ENCODE data around the gene SCLT1. TPM values are rescaled to one million over a fixed set of nuclear protein-coding genes. Genes with fewer than 3 reads are reported as not detected.

SCLT1 gene
- total RNA-seq, 4 donors from 2014 or later = 6.7 to 19.1 (median 13.5) TPM

DNA sequence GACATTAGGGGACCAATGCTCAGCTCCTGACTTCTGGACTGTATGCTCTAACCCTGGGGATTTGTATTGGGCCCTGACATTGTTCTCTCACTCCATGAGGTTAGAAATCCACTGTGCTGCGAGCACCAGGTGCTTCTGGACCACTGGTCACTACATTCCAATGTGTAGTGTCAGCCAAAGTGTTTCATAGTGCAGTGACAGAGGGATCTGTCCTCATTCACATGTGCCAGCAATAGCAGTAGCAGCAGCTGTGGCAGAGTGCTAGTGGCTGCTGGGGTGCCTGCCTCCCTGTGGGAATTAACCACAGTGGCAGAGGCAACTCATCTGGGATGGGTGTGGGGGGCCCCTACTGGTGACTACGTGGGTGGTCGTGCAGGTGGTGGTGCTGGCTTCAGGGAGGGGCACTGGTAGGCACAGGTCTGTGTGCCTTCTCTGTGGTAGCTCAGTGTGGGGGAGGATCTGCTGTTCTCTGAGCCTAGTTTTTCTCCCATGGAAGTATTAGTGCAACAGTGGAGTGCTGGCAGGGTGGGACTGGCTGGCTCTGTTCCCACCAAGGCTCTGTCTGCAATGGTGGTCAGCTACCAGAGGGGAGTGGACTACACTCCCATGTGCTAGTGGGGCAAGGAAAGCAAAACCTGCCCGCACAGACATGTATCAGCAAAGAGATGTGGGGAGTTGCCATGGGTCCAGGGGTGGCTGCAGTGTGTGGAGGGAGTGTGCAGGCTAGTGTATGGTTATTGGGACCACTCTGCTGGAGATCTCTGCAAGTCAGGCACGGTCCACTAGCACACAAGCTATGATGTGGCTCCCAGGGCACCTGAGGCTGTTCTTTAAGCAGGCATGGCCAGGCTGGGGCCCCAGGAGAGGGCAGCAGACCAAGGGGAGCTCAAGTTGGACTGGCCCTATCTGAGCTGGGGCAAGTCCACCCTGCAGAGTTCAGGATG is 78.5 kb downstream of the SCLT1 start:
- H3K4me3 ChIP-seq = no peak overlapping the region
- H3K36me3 ChIP-seq = peaks cover 0 to 20% (median 0%) of the 10 kb centered on the region in 3 donors
- H3K9me3 ChIP-seq = peaks cover 0 to 46% (median 18%) of the 10 kb centered on the region in 3 donors
- no peak overlapping the region for H3K27ac ChIP-seq
- H3K4me1 ChIP-seq = no peaks in the 10 kb centered on the region
- H3K27me3 ChIP-seq = no peaks in the 10 kb centered on the region
- 100% methylated on average over 1 to 3 of the region's 5 CpGs for WGBS, 2 donors
- intact Hi-C loops (cut with DNase I) = no loop called here
- no peak for DNase-seq
- TF ChIP-seq POLR2A (IDR thresholded peaks at IDR 0.05) = no peak
- TF ChIP-seq, protein P1, sequence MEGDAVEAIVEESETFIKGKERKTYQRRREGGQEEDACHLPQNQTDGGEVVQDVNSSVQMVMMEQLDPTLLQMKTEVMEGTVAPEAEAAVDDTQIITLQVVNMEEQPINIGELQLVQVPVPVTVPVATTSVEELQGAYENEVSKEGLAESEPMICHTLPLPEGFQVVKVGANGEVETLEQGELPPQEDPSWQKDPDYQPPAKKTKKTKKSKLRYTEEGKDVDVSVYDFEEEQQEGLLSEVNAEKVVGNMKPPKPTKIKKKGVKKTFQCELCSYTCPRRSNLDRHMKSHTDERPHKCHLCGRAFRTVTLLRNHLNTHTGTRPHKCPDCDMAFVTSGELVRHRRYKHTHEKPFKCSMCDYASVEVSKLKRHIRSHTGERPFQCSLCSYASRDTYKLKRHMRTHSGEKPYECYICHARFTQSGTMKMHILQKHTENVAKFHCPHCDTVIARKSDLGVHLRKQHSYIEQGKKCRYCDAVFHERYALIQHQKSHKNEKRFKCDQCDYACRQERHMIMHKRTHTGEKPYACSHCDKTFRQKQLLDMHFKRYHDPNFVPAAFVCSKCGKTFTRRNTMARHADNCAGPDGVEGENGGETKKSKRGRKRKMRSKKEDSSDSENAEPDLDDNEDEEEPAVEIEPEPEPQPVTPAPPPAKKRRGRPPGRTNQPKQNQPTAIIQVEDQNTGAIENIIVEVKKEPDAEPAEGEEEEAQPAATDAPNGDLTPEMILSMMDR (IDR thresholded peaks at IDR 0.05) = no peak

DNA sequence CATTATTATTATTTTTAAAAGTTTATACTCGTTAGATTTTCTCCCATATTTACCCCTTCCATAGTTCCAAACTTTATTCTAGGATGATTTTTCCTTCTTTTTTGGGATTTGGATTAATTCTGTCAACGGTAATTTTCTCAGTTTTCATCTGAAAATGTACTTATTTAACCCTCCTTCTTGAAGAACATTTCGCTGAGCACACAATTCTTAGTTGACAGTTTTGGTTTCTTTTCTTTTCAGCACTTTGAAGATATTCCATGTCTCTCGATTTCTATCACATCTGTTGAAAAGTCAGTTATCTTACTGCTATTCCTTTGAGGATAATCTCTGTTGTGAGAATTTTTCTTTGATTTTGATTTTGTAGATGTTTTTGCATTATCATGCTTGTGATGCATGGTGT is 85.2 kb downstream of the SCLT1 start:
- Histone ChIP-seq H3K27ac (no peak overlapping the region), H3K4me1 (no peaks in the 10 kb centered on the region), H3K36me3 (peaks cover 0 to 3% (median 0%) of the 10 kb centered on the region in 3 donors), H3K4me3 (no peak overlapping the region), H3K27me3 (no peaks in the 10 kb centered on the region), H3K9me3 (peaks cover 0 to 41% (median 20%) of the 10 kb centered on the region in 3 donors)
- intact Hi-C loops (cut with DNase I) = no loop called here
- TF ChIP-seq POLR2A (IDR thresholded peaks at IDR 0.05) = no peak
- TF ChIP-seq, protein P1 (IDR thresholded peaks at IDR 0.05) = no peak
- 89 to 92% methylated on average over 4 of the region's 4 CpGs for WGBS, 2 donors
- DNase-seq = no peak

DNA sequence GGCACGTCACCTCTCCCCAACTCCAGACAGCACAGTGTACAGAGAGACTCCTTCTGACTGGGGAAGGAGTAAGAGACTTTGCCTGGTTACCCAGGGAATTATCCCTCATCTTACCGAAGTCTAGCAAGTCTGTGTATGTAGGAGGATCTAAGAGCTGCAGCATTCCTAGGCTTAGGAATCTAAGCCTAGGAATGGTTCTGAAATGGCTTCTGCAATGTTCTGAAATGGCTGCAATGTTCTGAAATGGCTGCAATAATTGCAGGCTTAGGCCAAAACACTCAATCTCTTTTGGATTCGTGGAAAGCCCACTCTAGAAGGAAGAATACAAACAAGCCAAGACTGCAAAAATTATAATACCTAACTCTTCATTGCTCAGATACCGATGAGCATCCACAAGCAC is 106.4 kb downstream of the SCLT1 start:
- WGBS, 2 donors = 91 to 100% methylated on average over 2 to 3 of the region's 4 CpGs
- Histone ChIP-seq H3K27ac (no peak overlapping the region), H3K27me3 (no peaks in the 10 kb centered on the region), H3K4me3 (no peak overlapping the region), H3K36me3 (peaks cover 0 to 28% (median 0%) of the 10 kb centered on the region in 3 donors), H3K9me3 (no peaks in the 10 kb centered on the region), H3K4me1 (no peaks in the 10 kb centered on the region)
- no peak for DNase-seq
- intact Hi-C loops (cut with DNase I) = no loop called here
- TF ChIP-seq POLR2A (IDR thresholded peaks at IDR 0.05) = no peak
- TF ChIP-seq, protein P1 (IDR thresholded peaks at IDR 0.05) = no peak

DNA sequence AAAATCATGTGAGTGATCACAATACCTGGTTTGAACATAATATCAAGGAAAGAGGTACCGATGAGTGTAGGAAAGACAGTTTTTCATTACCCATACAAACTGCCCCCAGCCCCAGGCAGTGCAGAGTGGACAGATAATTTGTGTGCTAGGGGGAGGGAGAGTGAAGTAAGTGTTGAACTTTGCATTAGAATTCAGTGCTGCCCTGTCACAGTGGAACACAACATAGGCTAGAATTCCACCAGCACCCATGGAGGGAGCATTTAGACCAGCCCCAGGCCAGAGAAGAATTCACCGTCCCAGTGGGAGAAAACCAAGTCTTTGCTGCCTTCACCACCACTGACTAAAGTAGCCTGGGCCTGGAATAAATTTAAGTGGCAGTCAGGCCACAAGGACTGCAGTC is 107.3 kb downstream of the SCLT1 start:
- no peak for DNase-seq
- TF ChIP-seq POLR2A (IDR thresholded peaks at IDR 0.05) = no peak
- Histone ChIP-seq H3K27me3 (no peaks in the 10 kb centered on the region), H3K9me3 (no peaks in the 10 kb centered on the region), H3K36me3 (peaks cover 0 to 28% (median 0%) of the 10 kb centered on the region in 3 donors), H3K4me3 (no peak overlapping the region), H3K4me1 (no peaks in the 10 kb centered on the region), H3K27ac (no peak overlapping the region)
- WGBS, 2 donors = 100% methylated on average over 1 to 2 of the region's 2 CpGs
- intact Hi-C loops (cut with DNase I) = no loop called here

DNA sequence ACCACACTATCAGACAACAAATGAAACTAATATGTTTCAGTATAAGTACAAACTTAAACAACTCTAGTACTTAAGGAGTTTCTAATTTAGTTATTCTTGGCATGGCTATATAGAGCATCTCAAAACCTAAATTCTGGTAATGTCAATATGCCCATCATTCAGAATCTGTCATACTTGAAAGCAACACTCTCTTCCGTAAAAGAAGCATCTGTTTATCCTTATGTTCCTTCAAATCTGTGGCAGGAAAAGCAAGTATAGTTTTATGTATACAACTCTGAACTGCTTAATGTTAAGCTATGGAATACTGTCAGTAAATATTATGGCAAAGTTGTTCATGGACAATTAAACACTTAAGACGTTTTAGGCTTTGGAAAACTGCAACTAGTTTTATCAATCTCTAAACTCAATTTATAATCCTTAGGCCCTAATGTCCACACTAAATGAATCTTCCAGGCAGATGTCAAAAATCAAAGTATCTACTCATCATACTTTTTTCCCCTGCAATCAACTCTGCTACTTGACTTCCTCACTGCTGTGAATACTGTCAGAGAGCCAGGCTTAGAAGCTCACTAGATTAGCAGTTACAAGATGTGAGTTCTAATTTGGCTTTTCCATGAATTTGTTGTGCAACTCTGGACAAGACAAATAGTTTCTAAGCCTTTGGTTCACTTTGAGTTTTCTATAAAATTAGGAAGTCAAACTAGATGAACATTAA is 109.4 kb downstream of the SCLT1 start:
- WGBS, 2 donors = 61 to 65% methylated on average over 2 of the region's 2 CpGs
- H3K36me3 ChIP-seq = peaks cover 0 to 30% (median 0%) of the 10 kb centered on the region in 3 donors
- DNase-seq = no peak
- peaks cover 0 to 8% (median 0%) of the 10 kb centered on the region in 3 donors for H3K4me1 ChIP-seq
- TF ChIP-seq, protein P1 (IDR thresholded peaks at IDR 0.05) = no peak
- TF ChIP-seq POLR2A (IDR thresholded peaks at IDR 0.05) = no peak
- H3K27ac ChIP-seq = no peak overlapping the region
- no peaks in the 10 kb centered on the region for H3K27me3 ChIP-seq
- no peaks in the 10 kb centered on the region for H3K9me3 ChIP-seq
- no peak overlapping the region for H3K4me3 ChIP-seq
- intact Hi-C loops (cut with DNase I) = no loop called here
